CD4-positive, CD25-positive, alpha-beta regulatory T cell (primary cell): ENCODE results near the gene PTPRR. TPM values are rescaled to one million over a fixed set of nuclear protein-coding genes. Genes with fewer than 3 reads are reported as not detected.
A peak's percentile ranks its signal among the peaks of the same experiment; 100 is the strongest.
"Not testable (repeated sequence)": the region's sequence is repeated elsewhere in the genome, so short reads cannot be mapped to it uniquely, and the experiment has no call there.

Experiments
- ATAC-seq, 2 donors: fragments of 150-1000 bp; cut with Tn5 transposase; one replicate each; pipeline ENCODE4 v1.10.0; 2021; ENCODE audit warnings: low read depth in 2 of 2, moderate number of reproducible peaks in 2 of 2, moderate library complexity in 1 of 2
- DNase-seq, 3 donors: peaks; one replicate each; pipeline versions ENCODE4 v3.0.0 to v3.0.0-alpha.2; 2012 to 2022; ENCODE audit warnings: mixed read lengths in 1 of 3
- H3K27ac ChIP-seq: one replicate; pipeline ENCODE4 v1.7.0; 2013; ENCODE audit warnings: mild to moderate bottlenecking, low read length; ENCODE audit not compliant: insufficient read depth, poor library complexity, severe bottlenecking
- H3K27me3 ChIP-seq: one replicate; pipeline ENCODE4 v1.7.0; 2013; ENCODE audit warnings: low read length; ENCODE audit not compliant: control insufficient read depth, insufficient read depth
- H3K36me3 ChIP-seq: one replicate; pipeline ENCODE4 v1.7.0; 2013; ENCODE audit warnings: mild to moderate bottlenecking, low read length, moderate library complexity; ENCODE audit not compliant: control insufficient read depth, insufficient read depth
- H3K4me1 ChIP-seq: 2 replicates; pipeline ENCODE4 v1.7.0; 2013; ENCODE audit warnings: mild to moderate bottlenecking, low read length; ENCODE audit not compliant: insufficient read depth, control insufficient read depth, poor library complexity, severe bottlenecking
- H3K4me3 ChIP-seq: one replicate; pipeline ENCODE4 v1.7.0; 2013; ENCODE audit warnings: low read depth, mild to moderate bottlenecking, low read length, moderate library complexity
- H3K9me3 ChIP-seq, 2 experiments: 1 replicate in 1 of 2; 2 replicates in 1 of 2; pipeline ENCODE4 v1.7.0; 2013; ENCODE audit warnings: low read length in 2 of 2, mild to moderate bottlenecking in 1 of 2, moderate library complexity in 1 of 2; ENCODE audit not compliant: control insufficient read depth in 2 of 2
- H3K27ac Mint-ChIP-seq, 3 donors: one replicate each; pipeline ENCODE4 v1.8.0; 2020 to 2022; ENCODE audit warnings: mild to moderate bottlenecking in 3 of 3, mixed read lengths in 3 of 3, moderate library complexity in 2 of 3
- H3K27me3 Mint-ChIP-seq: one replicate; pipeline ENCODE4 v1.8.0; 2022; ENCODE audit warnings: mild to moderate bottlenecking, mixed read lengths
- H3K36me3 Mint-ChIP-seq: one replicate; pipeline ENCODE4 v1.8.0; 2020; ENCODE audit warnings: mixed read lengths
- H3K4me1 Mint-ChIP-seq, 4 donors: one replicate each; pipeline ENCODE4 v1.8.0; 2020 to 2022; ENCODE audit warnings: mixed read lengths in 4 of 4, mild to moderate bottlenecking in 1 of 4
- H3K4me3 Mint-ChIP-seq, 4 donors: one replicate each; pipeline ENCODE4 v1.8.0; 2020 to 2022; ENCODE audit warnings: mild to moderate bottlenecking in 4 of 4, mixed read lengths in 4 of 4, moderate library complexity in 3 of 4
- H3K9me3 Mint-ChIP-seq, 7 donors: one replicate each; pipeline ENCODE4 v1.8.0; 2020 to 2022; ENCODE audit warnings: mixed read lengths in 7 of 7, mild to moderate bottlenecking in 3 of 7, moderate library complexity in 2 of 7
- polyA plus RNA-seq, 4 donors: library from polyadenylated mRNA; unstranded; fragments of 300-500 nt; fragmentation: Illumina TruSeq; gene quantifications; one replicate each; pipeline ENCODE4 v1.2.3, GENCODE V29; 2021
- total RNA-seq: library from RNA; stranded (reverse); gene quantifications from one replicate; pipeline ENCODE4 v1.2.3, GENCODE V29; 2022

The PTPRR gene
- total and polyA plus RNA-seq, 5 donors from 2014 or later = not detected

GRCh38 chr12:70736351-70737133 lies 184.0 kb downstream of the PTPRR start:
- Mint-ChIP-seq H3K4me1 (no peaks in the 10 kb centered on the region), H3K4me3 (no peak overlapping the region), H3K9me3 (peaks cover 0 to 3% (median 0%) of the 10 kb centered on the region in 7 donors), H3K27ac (no peak overlapping the region), H3K27me3 (peaks cover 10% of the 10 kb centered on the region), H3K36me3 (no peaks in the 10 kb centered on the region)
- ATAC-seq = no peak
- H3K9me3 ChIP-seq = no peaks in the 10 kb centered on the region
- H3K4me3 ChIP-seq = no peak overlapping the region
- no peaks in the 10 kb centered on the region for H3K27me3 ChIP-seq
- H3K4me1 ChIP-seq = no peaks in the 10 kb centered on the region
- H3K36me3 ChIP-seq = no peaks in the 10 kb centered on the region
- H3K27ac ChIP-seq = no peak overlapping the region
- DNase-seq = no peak

GRCh38 chr12:70735197-70735596 lies 185.3 kb downstream of the PTPRR start:
- not testable (repeated sequence) for H3K4me1 Mint-ChIP-seq, H3K4me3 Mint-ChIP-seq

GRCh38 chr12:70733385-70733784 lies 187.2 kb downstream of the PTPRR start:
- ATAC-seq (peak in 1 of 2 donors; percentile 45), DNase-seq (peak in 2 of 3 donors; percentile 15 to 52)
- Mint-ChIP-seq H3K9me3 (peaks cover 0 to 3% (median 0%) of the 10 kb centered on the region in 7 donors), H3K36me3 (no peaks in the 10 kb centered on the region), H3K4me1 (no peaks in the 10 kb centered on the region), H3K27me3 (peaks cover 14% of the 10 kb centered on the region), H3K27ac (no peak overlapping the region), H3K4me3 (no peak overlapping the region)
- Histone ChIP-seq H3K36me3 (no peaks in the 10 kb centered on the region), H3K4me1 (no peaks in the 10 kb centered on the region), H3K27me3 (no peaks in the 10 kb centered on the region), H3K27ac (no peak overlapping the region), H3K4me3 (no peak overlapping the region), H3K9me3 (no peaks in the 10 kb centered on the region)

More at GRCh38 chr12:70735197-70735596, 185.3 kb downstream of the PTPRR start:
- H3K27me3 ChIP-seq, H3K9me3 Mint-ChIP-seq, DNase-seq, H3K36me3 ChIP-seq, H3K27ac Mint-ChIP-seq, H3K27ac ChIP-seq, ATAC-seq, H3K9me3 ChIP-seq, H3K4me3 ChIP-seq, H3K36me3 Mint-ChIP-seq, H3K4me1 ChIP-seq: not testable (repeated sequence)
- H3K27me3 Mint-ChIP-seq = peaks cover 11% of the 10 kb centered on the region

GRCh38 chr12:70732287-70732686 lies 188.3 kb downstream of the PTPRR start:
- no peak overlapping the region for H3K4me3 Mint-ChIP-seq
- H3K4me1 Mint-ChIP-seq = no peaks in the 10 kb centered on the region
- H3K36me3 Mint-ChIP-seq = no peaks in the 10 kb centered on the region
- Histone ChIP-seq H3K36me3 (no peaks in the 10 kb centered on the region), H3K4me3 (no peak overlapping the region), H3K9me3 (no peaks in the 10 kb centered on the region), H3K4me1 (no peaks in the 10 kb centered on the region), H3K27ac (no peak overlapping the region), H3K27me3 (no peaks in the 10 kb centered on the region)
- H3K27me3 Mint-ChIP-seq = peaks cover 14% of the 10 kb centered on the region
- no peak overlapping the region for H3K27ac Mint-ChIP-seq
- DNase-seq = no peak
- peaks cover 0 to 3% (median 0%) of the 10 kb centered on the region in 7 donors for H3K9me3 Mint-ChIP-seq
- no peak for ATAC-seq

- no peaks in the 10 kb centered on the region for H3K4me1 ChIP-seq
- DNase-seq = no peak
- Mint-ChIP-seq H3K4me3 (no peak overlapping the region), H3K9me3 (peaks cover 0 to 3% (median 0%) of the 10 kb centered on the region in 7 donors), H3K27ac (peak overlapping the region in 1 of 3 donors; percentile 44), H3K4me1 (no peaks in the 10 kb centered on the region), H3K36me3 (no peaks in the 10 kb centered on the region), H3K27me3 (peaks cover 9% of the 10 kb centered on the region)
- no peaks in the 10 kb centered on the region for H3K36me3 ChIP-seq
- H3K4me3 ChIP-seq = no peak overlapping the region
- no peaks in the 10 kb centered on the region for H3K9me3 ChIP-seq
- ATAC-seq = no peak
- no peak overlapping the region for H3K27ac ChIP-seq
- no peaks in the 10 kb centered on the region for H3K27me3 ChIP-seq
Observed at GRCh38 chr12:70730675-70731180, 189.8 kb downstream of the PTPRR start.

- H3K9me3 ChIP-seq = no peaks in the 10 kb centered on the region
- no peaks in the 10 kb centered on the region for H3K4me1 ChIP-seq
- DNase-seq = peak in 1 of 3 donors; percentile 14
- no peaks in the 10 kb centered on the region for H3K9me3 Mint-ChIP-seq
- H3K27me3 ChIP-seq = no peaks in the 10 kb centered on the region
- H3K4me3 Mint-ChIP-seq = peak overlapping the region in 1 of 4 donors; percentile 23
- H3K36me3 Mint-ChIP-seq = no peaks in the 10 kb centered on the region
- ATAC-seq = no peak
- H3K27ac ChIP-seq = no peak overlapping the region
- no peaks in the 10 kb centered on the region for H3K36me3 ChIP-seq
- H3K27me3 Mint-ChIP-seq = peaks cover 4% of the 10 kb centered on the region
- peaks cover 0 to 17% (median 10%) of the 10 kb centered on the region in 4 donors for H3K4me1 Mint-ChIP-seq
- no peak overlapping the region for H3K27ac Mint-ChIP-seq
- no peak overlapping the region for H3K4me3 ChIP-seq
Observed at GRCh38 chr12:70724444-70724843, 196.1 kb downstream of the PTPRR start.

- H3K4me1 Mint-ChIP-seq = peaks cover 0 to 17% (median 10%) of the 10 kb centered on the region in 4 donors
- Histone ChIP-seq H3K27ac (no peak overlapping the region), H3K9me3 (no peaks in the 10 kb centered on the region), H3K4me3 (peak overlapping the region; percentile 1), H3K4me1 (no peaks in the 10 kb centered on the region), H3K36me3 (no peaks in the 10 kb centered on the region), H3K27me3 (no peaks in the 10 kb centered on the region)
- DNase-seq = peak in 2 of 3 donors; percentile 36 to 61
- no peaks in the 10 kb centered on the region for H3K9me3 Mint-ChIP-seq
- H3K27me3 Mint-ChIP-seq = peaks cover 4% of the 10 kb centered on the region
- H3K36me3 Mint-ChIP-seq = no peaks in the 10 kb centered on the region
- peak overlapping the region; percentile 38 to 71 (median 53) for H3K27ac Mint-ChIP-seq
- peak overlapping the region in 1 of 4 donors; percentile 8 for H3K4me3 Mint-ChIP-seq
- no peak for ATAC-seq
Observed at GRCh38 chr12:70722584-70723343, 197.8 kb downstream of the PTPRR start.
